K562 (cell line): ENCODE measurements around the gene LY6G6F. TPM values are rescaled to one million over a fixed set of nuclear protein-coding genes. Genes with fewer than 3 reads are reported as not detected.

Source experiments
- ASH1L ChIP-seq: fragments of 450-650 bp; IDR thresholded peaks from 2 replicates; pipeline ENCODE4 v1.6.1; 2018; ENCODE audit warnings: borderline replicate concordance, mild to moderate bottlenecking, low read depth; ENCODE audit not compliant: partially characterized antibody
- ATF2 ChIP-seq: sonication (generic); formaldehyde crosslinking; IDR thresholded peaks from 2 replicates; pipeline ENCODE4 v1.8.1; 2022; ENCODE audit warnings: missing genetic modification reagents
- BRF2 ChIP-seq: IDR thresholded peaks from 3 replicates; pipeline ENCODE4 v1.6.1; 2011; ENCODE audit warnings: borderline replicate concordance, mild to moderate bottlenecking; ENCODE audit not compliant: insufficient read length, insufficient read depth
- CHCHD3 ChIP-seq: fragments of 250-450 bp; sonication (Bioruptor Pico); IDR thresholded peaks from 2 replicates; pipeline ENCODE4 v2.1.2; 2022; ENCODE audit warnings: mild to moderate bottlenecking
- HNRNPH1 ChIP-seq: fragments of 200-400 bp; formaldehyde crosslinking; optimal IDR thresholded peaks from 2 replicates; pipeline ENCODE3; 2017; ENCODE audit warnings: low read depth, mild to moderate bottlenecking, low read length, moderate library complexity
- MXD1 ChIP-seq: fragments of 250-450 bp; sonication (Bioruptor Pico); IDR thresholded peaks from 2 replicates; pipeline ENCODE4 v1.8.0; 2021; ENCODE audit warnings: borderline replicate concordance, mild to moderate bottlenecking, moderate library complexity; ENCODE audit not compliant: poor library complexity, severe bottlenecking
- NELFE ChIP-seq: IDR thresholded peaks from 2 replicates; pipeline ENCODE4 v1.6.1; 2011; ENCODE audit warnings: mild to moderate bottlenecking; ENCODE audit not compliant: insufficient read depth, insufficient read length
- NR4A1 ChIP-seq, 2 experiments: fragments of 250-450 bp in 1 of 2; fragments of 450-650 bp in 1 of 2; sonication (Bioruptor Pico) in 1 of 2; IDR thresholded peaks; 2 replicates each; pipeline versions ENCODE4 v1.4.0 to v1.6.1; 2016 to 2020; ENCODE audit warnings: mild to moderate bottlenecking in 2 of 2, missing compliant biosample characterization in 1 of 2, missing genetic modification characterization in 1 of 2, moderate library complexity in 1 of 2
- SMARCA4 ChIP-seq: fragments of 450-650 bp; IDR thresholded peaks from 2 replicates; pipeline ENCODE4 v1.6.1; 2016
- SRSF7 ChIP-seq: fragments of 200-400 bp; formaldehyde crosslinking; optimal IDR thresholded peaks from 2 replicates; pipeline ENCODE3; 2017; ENCODE audit warnings: mild to moderate bottlenecking, low read depth, low read length
- TOE1 ChIP-seq, 2 experiments: fragments of 450-650 bp in 1 of 2; sonication (generic) in 1 of 2; formaldehyde crosslinking in 1 of 2; IDR thresholded peaks; 2 replicates each; pipeline versions ENCODE4 v1.7.1 to v1.8.0; 2016 to 2022; ENCODE audit warnings: borderline replicate concordance in 2 of 2, mild to moderate bottlenecking in 2 of 2, antibody characterized with exemption in 1 of 2, inconsistent platforms in 1 of 2, low read depth in 1 of 2, missing genetic modification reagents in 1 of 2, moderate library complexity in 1 of 2
- YBX1 ChIP-seq: fragments of 450-650 bp; IDR thresholded peaks from 2 replicates; pipeline ENCODE4 v1.7.1; 2016; ENCODE audit warnings: mild to moderate bottlenecking
- ZBTB1 ChIP-seq: sonication (generic); formaldehyde crosslinking; IDR thresholded peaks from 2 replicates; pipeline ENCODE4 v1.8.1; 2023; ENCODE audit warnings: missing genetic modification reagents, low read depth, mild to moderate bottlenecking, borderline replicate concordance
- ZBTB11 ChIP-seq, 3 experiments: fragments of 200-800 bp in 1 of 3; fragments of 250-450 bp in 1 of 3; fragments of 450-650 bp in 1 of 3; sonication (Bioruptor Pico) in 1 of 3; sonication (Bioruptor generic) in 1 of 3; formaldehyde crosslinking in 1 of 3; IDR thresholded peaks; 2 replicates each; pipeline versions ENCODE4 v1.6.1 to v1.8.0; 2016 to 2022; ENCODE audit warnings: mild to moderate bottlenecking in 2 of 3, missing genetic modification characterization in 2 of 3, missing compliant biosample characterization in 1 of 3, moderate library complexity in 1 of 3
- ZNF24 ChIP-seq: fragments of 450-650 bp; IDR thresholded peaks from 2 replicates; pipeline ENCODE4 v1.6.1; 2016
- ZNF436 ChIP-seq: fragments of 250-450, 450-650 bp; sonication (Bioruptor Pico); formaldehyde crosslinking; IDR thresholded peaks from 2 replicates; pipeline ENCODE4 v1.7.0; 2020; ENCODE audit warnings: mild to moderate bottlenecking
- ZNF445 ChIP-seq: fragments of 250-450 bp; sonication (Bioruptor Pico); IDR thresholded peaks from 2 replicates; pipeline ENCODE4 v1.4.0; 2020; ENCODE audit warnings: low read depth, mild to moderate bottlenecking, moderate library complexity
- ZNF586 ChIP-seq: fragments of 450-650 bp; formaldehyde crosslinking; conservative IDR thresholded peaks from 2 replicates; pipeline ENCODE4 v1.4.0; 2020; ENCODE audit warnings: mild to moderate bottlenecking, moderate library complexity
- ZNF764 ChIP-seq: fragments of 250-450 bp; sonication (Bioruptor Pico); IDR thresholded peaks from 2 replicates; pipeline ENCODE4 v1.4.0; 2020; ENCODE audit warnings: low read depth, mild to moderate bottlenecking, moderate library complexity
- polyA plus RNA-seq, 8 experiments: library from polyadenylated mRNA; depleted of rRNA in 4 of 8; stranded (reverse) in 5 of 8; unstranded in 3 of 8; fragments of >200 nt; fragmentation: Nextera tagmentation in 2 of 8; fragmentation: Illumina TruSeq in 1 of 8; extraction: Ambion mirVana in 2 of 8; extraction: Trizol in 1 of 8; gene quantifications; 2 replicates each; pipeline versions ENCODE4 v1.2.1 to v1.2.3, GENCODE V29; 2011 to 2014; ENCODE audit warnings: inconsistent platforms in 1 of 8, missing spikeins in 1 of 8
- total RNA-seq, 7 experiments: library from RNA; depleted of rRNA in 6 of 7; stranded (reverse); fragments of >200 nt in 6 of 7; fragmentation: Illumina TruSeq in 2 of 7; extraction: Trizol in 2 of 7; gene quantifications; 2 replicates each; pipeline versions ENCODE4 v1.2.1 to v1.2.3, GENCODE V29; 2011 to 2021; ENCODE audit warnings: low replicate concordance in 1 of 7

The LY6G6F gene
- total and polyA plus RNA-seq, 9 of the 15 experiments (the other 6 are each of a cell fraction or from before 2014, with no cell fraction given): 0.14 to 0.50 (median 0.28) TPM; not detected in 2

- TF ChIP-seq CHCHD3 (no peak), BRF2 (no peak), ZNF436 (0 out of 2 replicates have a peak, but pooled peaks have one; percentile 38), ZNF445 (CRISPR knock-in tag) (0 out of 2 replicates have a peak, but pooled peaks have one; percentile 40), NELFE (no peak), ATF2 (CRISPR knock-in tag) (no peak), ZBTB1 (no peak), YBX1 (no peak), HNRNPH1 (no peak), ZBTB11 (CRISPR knock-in tag; IDR thresholded peaks at IDR 0.05) (0 out of 6 replicates have a peak, but pooled peaks of 1 of the 3 experiments have one; percentile 33), MXD1 (CRISPR knock-in tag) (peak; percentile 24), SRSF7 (no peak), SMARCA4 (peak; percentile 78), ZNF764 (CRISPR knock-in tag) (no peak), ZNF586 (no peak), TOE1 (IDR thresholded peaks at IDR 0.05; ENCODE audit: borderline replicate concordance) (no peak), TOE1 (CRISPR knock-in tag; IDR thresholded peaks at IDR 0.05; ENCODE audit: borderline replicate concordance, low read depth) (no peak), ASH1L (peak; percentile 8), ZNF24 (no peak), NR4A1 (CRISPR knock-in tag; IDR thresholded peaks at IDR 0.05) (peak; percentile 86; the same call in 1 of the 2 replicates), NR4A1 (tag; IDR thresholded peaks at IDR 0.05) (peak; percentile 78)
Measured at GRCh38 chr6:31725502-31726350, 19.1 kb downstream of the LY6G6F start (continued).
